A549 (cell line): ENCODE results near the gene IGFBP5.

Experiments used
- BHLHE40 ChIP-seq: IDR thresholded peaks from 2 replicates; pipeline ENCODE4 v1.6.1; 2012; ENCODE audit warnings: low read depth, low read length, inconsistent platforms
- MAFK ChIP-seq: fragments of 450-650 bp; IDR thresholded peaks from 2 replicates; pipeline ENCODE4 v1.6.1; 2014; ENCODE audit not compliant: partially characterized antibody

DNA sequence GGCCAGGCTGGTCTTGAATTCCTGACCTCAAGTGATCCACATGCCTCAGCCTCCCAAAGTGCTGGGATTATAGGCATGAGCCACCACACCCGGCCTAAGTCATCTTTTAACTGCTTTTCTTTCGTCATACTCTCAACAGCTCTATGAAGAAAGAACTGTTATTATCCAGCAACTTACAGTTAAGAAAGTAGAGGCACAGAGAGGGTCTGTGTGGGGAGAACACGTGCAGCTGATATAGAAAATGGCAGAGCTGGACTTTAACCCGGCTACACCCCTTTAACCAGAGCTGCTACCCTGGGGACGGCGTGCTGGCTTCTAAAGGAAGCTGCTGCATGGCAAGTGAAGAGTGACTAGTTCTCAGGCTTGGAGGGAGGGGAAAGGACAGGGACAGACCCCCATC lies 36.6 kb downstream of the IGFBP5 start:
- no peak for TF ChIP-seq MAFK
- no peak for TF ChIP-seq BHLHE40
